Lung (tissue), 12 donors: ENCODE measurements around the gene NTRK2. TPM values are rescaled to one million over a fixed set of nuclear protein-coding genes. Genes with fewer than 3 reads are reported as not detected.
A peak's percentile ranks its signal among the peaks of the same experiment; 100 is the strongest.

ENCODE experiments used
- ATAC-seq: fragments of 200-7000 bp; cut with Tn5 transposase; one replicate; pipeline ENCODE4 v1.9.1; 2020; ENCODE audit warnings: moderate number of reproducible peaks; ENCODE audit not compliant: insufficient read depth, low FRiP score
- DNase-seq, 3 donors: peaks; one replicate each; pipeline ENCODE4 v3.0.0-alpha.2; 2013 to 2017
- H3K27ac ChIP-seq, 2 donors: one replicate each; pipeline ENCODE4 v1.5.1; 2013; ENCODE audit warnings: mild to moderate bottlenecking in 2 of 2, moderate library complexity in 2 of 2, control low read depth in 1 of 2, inconsistent platforms in 1 of 2, low read depth in 1 of 2, low read length in 1 of 2
- H3K27me3 ChIP-seq, 3 donors: one replicate each; pipeline ENCODE4 v1.5.1; 2013; ENCODE audit warnings: low read length in 2 of 3; ENCODE audit not compliant: control insufficient read depth in 3 of 3, insufficient read depth in 3 of 3
- H3K36me3 ChIP-seq, 4 donors: one replicate each; pipeline ENCODE4 v1.5.1; 2013; ENCODE audit warnings: low read length in 4 of 4, mild to moderate bottlenecking in 1 of 4, moderate library complexity in 1 of 4; ENCODE audit not compliant: control insufficient read depth in 4 of 4, insufficient read depth in 4 of 4
- H3K4me1 ChIP-seq, 5 donors: one replicate each; pipeline ENCODE4 v1.5.1; 2013; ENCODE audit warnings: low read length in 5 of 5, mild to moderate bottlenecking in 2 of 5, moderate library complexity in 1 of 5; ENCODE audit not compliant: control insufficient read depth in 5 of 5, insufficient read depth in 5 of 5
- H3K4me3 ChIP-seq: one replicate; pipeline ENCODE4 v1.5.1; 2013; ENCODE audit warnings: mild to moderate bottlenecking, control low read depth, moderate library complexity
- H3K9ac ChIP-seq, 2 donors: one replicate each; pipeline ENCODE4 v1.5.1; 2013; ENCODE audit warnings: low read length in 2 of 2, control low read depth in 1 of 2; ENCODE audit not compliant: insufficient read depth in 1 of 2
- H3K9me3 ChIP-seq, 4 donors: one replicate each; pipeline ENCODE4 v1.5.1; 2013; ENCODE audit warnings: low read length in 3 of 4, mild to moderate bottlenecking in 1 of 4, moderate library complexity in 1 of 4; ENCODE audit not compliant: control insufficient read depth in 4 of 4, insufficient read depth in 3 of 4
- CTCF ChIP-seq: IDR thresholded peaks from 2 replicates; pipeline ENCODE4 v1.5.1; 2012; ENCODE audit warnings: mild to moderate bottlenecking; ENCODE audit errors: control extremely low read depth, extremely low read depth
- WGBS, 2 donors: extraction: QIAGEN DNeasy Blood & Tissue Kit; methylation state at CpG; one replicate each; pipeline ENCODE4 v1.1.7; 2013; 5-methylcytosine and 5-hydroxymethylcytosine counted together
- polyA plus RNA-seq, 2 donors: library from polyadenylated mRNA; stranded (reverse); fragments of 200-250 nt; gene quantifications; one replicate each; pipeline ENCODE4 v1.2.1, GENCODE V29; 2013
- total RNA-seq, 2 donors: library from RNA; depleted of rRNA in 1 of 2; stranded (reverse); fragments of >200 nt in 1 of 2; gene quantifications; one replicate each; pipeline ENCODE4 v1.2.1, GENCODE V29; 2014 to 2021
- donor health status: control.
- donor health status: control.
- donor health status: Bipolar disorder and iron deficiency.
- donor health status: healthy.
- donor health status: DM: yes; HTN: yes; CAD: no.

Gene NTRK2
- total and polyA plus RNA-seq, 4 donors = 0.33 to 14.4 (median 3.3) TPM

DNA sequence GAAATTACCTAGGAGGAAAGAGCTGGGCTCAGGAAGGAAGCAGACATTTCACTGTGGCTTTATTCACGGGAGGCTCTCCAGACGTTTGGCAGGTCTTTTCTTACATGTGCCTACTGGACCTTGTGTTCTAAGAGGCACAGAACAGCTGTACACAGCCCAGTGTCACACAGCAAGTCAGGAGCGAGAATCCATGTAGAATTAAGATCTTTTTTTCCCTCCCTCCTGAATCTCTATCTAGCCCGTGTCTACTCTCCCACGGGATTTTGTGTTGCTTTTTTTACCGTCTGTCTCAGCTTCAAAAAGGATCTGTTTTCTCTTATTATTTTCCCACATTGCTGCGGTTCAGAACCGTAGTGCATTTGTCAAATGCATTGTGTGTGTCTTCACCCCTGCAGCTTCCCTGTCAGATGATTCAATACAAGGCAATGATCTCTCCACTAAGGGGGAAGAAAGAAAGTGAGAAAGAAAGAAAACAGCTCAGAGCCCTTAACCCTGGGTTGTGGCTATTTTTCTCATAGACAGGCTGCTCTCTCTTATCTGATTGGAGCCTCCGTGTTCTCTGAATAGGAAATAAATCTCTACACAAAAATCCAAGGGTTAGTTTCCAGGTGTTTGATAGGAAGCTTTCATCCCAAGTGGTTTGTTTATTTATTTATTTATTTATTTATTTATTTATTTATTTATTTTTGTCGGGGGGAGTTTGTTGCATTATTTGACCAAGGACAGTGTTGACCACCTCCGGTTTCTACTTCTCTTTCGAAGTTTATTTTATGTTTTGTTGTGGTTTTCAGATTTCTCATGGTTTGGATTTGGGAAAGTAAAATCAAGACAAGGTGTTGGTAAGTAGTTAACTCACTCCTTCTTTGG, 191.0 kb downstream of the NTRK2 start:
- no peak overlapping the region for H3K27ac ChIP-seq
- peaks cover 0 to 6% (median 3%) of the 10 kb centered on the region in 5 donors for H3K4me1 ChIP-seq
- no peak for TF ChIP-seq CTCF
- ATAC-seq (no peak), DNase-seq (no peak)
- H3K27me3 ChIP-seq = peaks cover 0 to 7% (median 0%) of the 10 kb centered on the region in 3 donors
- H3K36me3 ChIP-seq = no peaks in the 10 kb centered on the region
- H3K9me3 ChIP-seq = no peaks in the 10 kb centered on the region
- no peak overlapping the region for H3K4me3 ChIP-seq
- WGBS, 2 donors = 76% methylated on average over 12 of the region's 12 CpGs
- no peak overlapping the region for H3K9ac ChIP-seq

DNA sequence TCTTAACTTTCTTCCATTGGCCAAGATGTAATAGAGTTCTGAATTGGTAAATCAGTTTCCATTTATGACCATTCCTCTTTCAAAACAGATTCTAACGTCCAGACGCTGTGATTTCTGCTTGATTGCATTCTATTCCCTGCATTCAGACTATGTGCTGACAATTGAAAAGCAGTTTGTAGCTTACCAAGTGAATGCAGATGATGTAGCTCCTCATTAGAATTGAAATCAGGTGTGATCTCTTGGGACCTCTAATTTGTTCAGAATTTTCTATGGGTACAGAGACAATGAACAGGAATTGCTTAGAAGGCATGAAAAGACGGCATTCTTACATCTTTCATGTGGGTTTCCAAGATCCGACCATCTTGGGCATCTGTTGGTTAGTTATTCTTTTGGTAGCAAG, 191.9 kb downstream of the NTRK2 start:
- H3K36me3 ChIP-seq = no peaks in the 10 kb centered on the region
- H3K27ac ChIP-seq = peak overlapping the region in 1 of 2 donors; percentile 35
- no peak for TF ChIP-seq CTCF
- peaks cover 0 to 6% (median under 1%) of the 10 kb centered on the region in 5 donors for H3K4me1 ChIP-seq
- ATAC-seq (no peak), DNase-seq (no peak)
- no peak overlapping the region for H3K4me3 ChIP-seq
- H3K27me3 ChIP-seq = peaks cover 0 to 7% (median 0%) of the 10 kb centered on the region in 3 donors
- no peak overlapping the region for H3K9ac ChIP-seq
- 87 to 94% methylated on average over 4 of the region's 4 CpGs for WGBS, 2 donors
- no peaks in the 10 kb centered on the region for H3K9me3 ChIP-seq

DNA sequence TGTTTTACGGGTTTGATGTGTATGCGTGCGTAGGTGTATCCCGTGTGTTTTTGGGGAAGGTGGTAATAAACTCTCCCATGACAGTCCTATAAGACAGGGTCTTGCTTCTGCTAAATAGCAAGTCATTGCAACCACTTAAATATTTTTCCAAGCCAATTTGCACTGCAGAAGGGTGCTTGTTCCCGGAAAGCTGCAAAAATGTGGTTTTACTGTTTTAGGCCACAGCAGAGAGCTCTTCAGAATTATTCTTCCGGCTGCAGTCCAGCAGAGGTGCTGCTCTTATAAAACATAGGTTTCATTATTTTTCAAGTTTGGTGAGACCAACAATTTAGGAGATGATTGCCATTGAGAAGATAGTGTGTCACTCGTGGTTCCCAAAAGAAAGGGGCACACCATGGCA, 192.8 kb downstream of the NTRK2 start:
- TF ChIP-seq CTCF = no peak
- WGBS, 2 donors = 81 to 88% methylated on average over 7 of the region's 7 CpGs
- ATAC-seq (peak; percentile 24), DNase-seq (peak in 1 of 3 donors; percentile 54)
- no peaks in the 10 kb centered on the region for H3K9me3 ChIP-seq
- peaks cover 0 to 7% (median 0%) of the 10 kb centered on the region in 3 donors for H3K27me3 ChIP-seq
- H3K36me3 ChIP-seq = no peaks in the 10 kb centered on the region
- H3K9ac ChIP-seq = no peak overlapping the region
- no peak overlapping the region for H3K4me3 ChIP-seq
- peak overlapping the region in 1 of 2 donors; percentile 35 for H3K27ac ChIP-seq
- peaks cover 0 to 6% (median 2%) of the 10 kb centered on the region in 5 donors for H3K4me1 ChIP-seq
